Adrenal gland (tissue), 12 donors: ENCODE data around the gene TFF3. TPM values are rescaled to one million over a fixed set of nuclear protein-coding genes. Genes with fewer than 3 reads are reported as not detected.

ENCODE experiments used
- DNase-seq, 7 donors: peaks; one replicate each; pipeline ENCODE4 v3.0.0-alpha.2; 2019 to 2020
- H3K27ac ChIP-seq, 5 donors: fragments of 200-600 bp; sonication (generic) in 4 of 5; 1 replicate in 3 of 5; 2 replicates in 2 of 5; pipeline versions ENCODE4 v1.5.1 to v1.8.0; 2016 to 2020; ENCODE audit warnings: mild to moderate bottlenecking in 1 of 5
- H3K27me3 ChIP-seq: fragments of 200-600 bp; 2 replicates; pipeline ENCODE4 v1.8.0; 2021
- H3K36me3 ChIP-seq, 2 donors: fragments of 200-600 bp; replicated peaks in 1 of 2; 1 replicate in 1 of 2; 2 replicates in 1 of 2; pipeline versions ENCODE4 v1.5.1 to v1.8.0; 2018 to 2022
- H3K4me1 ChIP-seq, 2 donors: fragments of 200-600 bp; replicated peaks in 1 of 2; 1 replicate in 1 of 2; 2 replicates in 1 of 2; pipeline versions ENCODE4 v1.5.1 to v1.8.0; 2018 to 2021
- H3K4me3 ChIP-seq, 4 donors: fragments of 200-600 bp; sonication (generic) in 3 of 4; one replicate each; pipeline ENCODE4 v1.5.1; 2016 to 2018
- H3K9me3 ChIP-seq, 3 donors: fragments of 200-600 bp; sonication (generic) in 1 of 3; replicated peaks in 1 of 3; 1 replicate in 2 of 3; 2 replicates in 1 of 3; pipeline versions ENCODE4 v1.5.1 to v1.8.0; 2016 to 2021
- POLR2A ChIP-seq, 2 donors: fragments of 450-650 bp; IDR thresholded peaks; one replicate each; pipeline ENCODE4 v1.6.1; 2017; ENCODE audit warnings: antibody characterized with exemption in 2 of 2, mild to moderate bottlenecking in 2 of 2, moderate library complexity in 1 of 2
- WGBS, 4 donors: extraction: QIAGEN DNeasy Blood & Tissue Kit in 2 of 4; methylation state at CpG; one replicate each; pipeline versions ENCODE4 v1.1.5 to v1.1.7; 2013 to 2017; 5-methylcytosine and 5-hydroxymethylcytosine counted together
- intact Hi-C, 2 donors: fragments of 100-400 bp; cut with DNase I; formaldehyde crosslinking; loops; one replicate each; pipeline versions ENCODE4 v1.14.1 to v1.15.0; 2022 to 2023
- polyA plus RNA-seq, 3 donors: library from polyadenylated mRNA; stranded (reverse); fragments of 200-250 nt in 2 of 3; fragments of 350-450 nt in 1 of 3; fragmentation: Illumina TruSeq in 1 of 3; extraction: RNeasy Lipid Tissue Mini Kit (QIAGEN cat#74804) in 1 of 3; gene quantifications; one replicate each; pipeline ENCODE4 v1.2.3, GENCODE V29; 2013 to 2014
- total RNA-seq, 9 donors: library from RNA; depleted of rRNA in 4 of 9; stranded (reverse); fragments of >200 nt in 4 of 9; fragments of 120-200 nt in 1 of 9; fragmentation: NEBNext Ultra II Directional in 1 of 9; extraction: Animal tissue kit (Norgen Biotek cat#: 25700) in 1 of 9; gene quantifications; one replicate each; pipeline versions ENCODE4 v1.1.0 to v1.2.4, GENCODE V29; 2013 to 2023
- TF ChIP-seq, protein P1 (sequence below), 6 experiments: fragments of 450-650 bp in 4 of 6; fragments of 200-600 bp in 2 of 6; sonication (generic) in 1 of 6; IDR thresholded peaks; 1 replicate in 5 of 6; 2 replicates in 1 of 6; pipeline versions ENCODE4 v1.5.1 to v1.8.0; 2016 to 2021; ENCODE audit warnings: antibody characterized with exemption in 6 of 6, mild to moderate bottlenecking in 2 of 6, moderate library complexity in 1 of 6
- donor health status: healthy with polysubstance abuse.
- donor health status: Bipolar disorder and iron deficiency.
- donor health status: DM: yes; HTN: yes; CAD: no.
- donor health status: DM: no; HTN: no; CAD: no.
- donor health status: DM: no; HTN: no; CAD: no.
- donor health status: DM: yes; HTN: yes; CAD: no.

The TFF3 gene
- total and polyA plus RNA-seq, 12 donors, result 1.2 to 42.3 (median 11.1) TPM

DNA sequence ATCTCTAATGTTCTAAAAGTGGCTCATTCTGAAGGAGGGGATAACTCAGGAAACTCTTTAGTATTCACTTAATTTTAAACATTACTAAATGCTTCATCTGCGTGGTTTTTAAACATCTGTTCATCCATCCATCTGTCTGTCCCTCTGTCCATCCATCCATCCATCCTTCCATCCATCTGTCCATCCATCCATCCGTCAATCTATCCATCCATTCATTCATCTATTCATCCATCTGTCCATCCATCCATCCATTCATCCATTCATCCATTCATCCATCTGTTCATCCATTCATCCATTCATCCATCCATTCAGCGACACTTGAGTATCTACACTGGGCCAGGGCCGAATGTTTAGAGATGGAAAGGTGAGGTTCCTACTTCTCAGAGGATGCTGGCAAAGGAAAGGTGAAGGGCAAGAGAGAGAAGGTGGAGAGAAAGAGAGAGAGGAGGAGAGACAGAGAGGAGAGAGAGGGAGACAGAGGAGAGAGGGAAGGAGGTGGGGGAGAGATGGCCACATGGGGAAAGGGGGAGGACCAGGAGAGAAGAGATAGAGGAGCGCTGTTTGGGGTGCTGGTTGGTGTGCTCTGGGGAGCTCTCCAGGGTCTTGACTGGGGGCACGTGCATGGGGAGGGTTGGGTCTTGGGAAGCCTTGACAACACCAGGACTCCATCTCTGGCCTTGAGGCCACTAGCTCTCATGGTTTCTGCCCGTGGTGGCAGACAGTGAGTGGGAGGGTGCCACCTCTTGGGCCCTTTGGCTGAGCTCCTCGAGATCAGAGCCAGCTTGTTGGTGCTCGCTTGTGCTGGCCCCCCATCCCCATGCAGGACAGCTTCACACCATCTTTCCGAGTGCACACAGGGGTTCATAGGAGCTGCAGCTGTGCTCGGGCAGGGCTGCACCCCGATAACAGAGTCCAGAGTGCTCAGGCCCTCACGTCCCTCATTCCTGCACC lies 50.7 kb downstream of the TFF3 start:
- no peaks in the 10 kb centered on the region for H3K27me3 ChIP-seq
- H3K27ac ChIP-seq, result peak overlapping the region in 3 of 5 donors; percentile 73 to 87 (median 77)
- H3K36me3 ChIP-seq, result no peaks in the 10 kb centered on the region
- TF ChIP-seq, protein P1, sequence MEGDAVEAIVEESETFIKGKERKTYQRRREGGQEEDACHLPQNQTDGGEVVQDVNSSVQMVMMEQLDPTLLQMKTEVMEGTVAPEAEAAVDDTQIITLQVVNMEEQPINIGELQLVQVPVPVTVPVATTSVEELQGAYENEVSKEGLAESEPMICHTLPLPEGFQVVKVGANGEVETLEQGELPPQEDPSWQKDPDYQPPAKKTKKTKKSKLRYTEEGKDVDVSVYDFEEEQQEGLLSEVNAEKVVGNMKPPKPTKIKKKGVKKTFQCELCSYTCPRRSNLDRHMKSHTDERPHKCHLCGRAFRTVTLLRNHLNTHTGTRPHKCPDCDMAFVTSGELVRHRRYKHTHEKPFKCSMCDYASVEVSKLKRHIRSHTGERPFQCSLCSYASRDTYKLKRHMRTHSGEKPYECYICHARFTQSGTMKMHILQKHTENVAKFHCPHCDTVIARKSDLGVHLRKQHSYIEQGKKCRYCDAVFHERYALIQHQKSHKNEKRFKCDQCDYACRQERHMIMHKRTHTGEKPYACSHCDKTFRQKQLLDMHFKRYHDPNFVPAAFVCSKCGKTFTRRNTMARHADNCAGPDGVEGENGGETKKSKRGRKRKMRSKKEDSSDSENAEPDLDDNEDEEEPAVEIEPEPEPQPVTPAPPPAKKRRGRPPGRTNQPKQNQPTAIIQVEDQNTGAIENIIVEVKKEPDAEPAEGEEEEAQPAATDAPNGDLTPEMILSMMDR (IDR thresholded peaks at IDR 0.05), result no peak
- TF ChIP-seq POLR2A (IDR thresholded peaks at IDR 0.05), result no peak
- H3K9me3 ChIP-seq, result no peaks in the 10 kb centered on the region
- intact Hi-C loops, result no loop called here
- no peak for DNase-seq
- H3K4me3 ChIP-seq, result no peak overlapping the region
- peaks cover 36 to 49% of the 10 kb centered on the region in 2 donors for H3K4me1 ChIP-seq
- WGBS, 4 donors, result 74 to 93% (median 77%) methylated on average over 12 to 13 of the region's 13 CpGs

DNA sequence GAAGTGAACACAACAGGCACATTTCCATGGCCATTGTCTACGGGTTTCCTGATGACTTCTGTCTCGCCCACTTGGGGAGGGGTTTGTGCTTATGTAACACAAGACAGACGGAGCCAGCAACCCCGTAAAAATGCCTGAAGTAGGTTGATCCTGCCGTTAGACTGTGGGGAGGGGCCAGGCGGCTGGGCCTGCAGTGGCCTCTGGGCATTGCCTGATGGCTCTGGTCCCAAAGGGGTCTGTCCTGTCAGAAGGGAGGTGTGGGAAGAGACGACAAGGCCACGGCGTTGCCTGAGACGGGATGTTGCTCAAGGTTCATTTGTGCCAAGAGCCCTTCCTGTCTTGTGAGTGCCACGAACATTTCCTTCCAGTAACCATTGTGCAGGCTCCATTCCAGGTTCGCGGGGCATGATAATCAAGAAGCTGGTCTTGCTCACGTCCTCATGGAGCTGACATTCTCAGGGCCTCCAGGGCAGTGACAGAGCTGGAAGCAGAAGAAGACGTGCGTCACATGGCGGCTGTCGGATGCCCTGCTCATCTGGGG lies 51.5 kb downstream of the TFF3 start:
- H3K9me3 ChIP-seq, result no peaks in the 10 kb centered on the region
- DNase-seq, result peak; percentile 59 to 88 (median 73)
- peaks cover 40 to 57% of the 10 kb centered on the region in 2 donors for H3K4me1 ChIP-seq
- peak overlapping the region; percentile 46 to 87 (median 73) for H3K27ac ChIP-seq
- intact Hi-C loops, result no loop called here
- no peaks in the 10 kb centered on the region for H3K27me3 ChIP-seq
- 13 to 39% (median 38%) methylated on average over 6 to 18 of the region's 18 CpGs for WGBS, 4 donors
- TF ChIP-seq POLR2A (IDR thresholded peaks at IDR 0.05), result no peak
- TF ChIP-seq, protein P1 (IDR thresholded peaks at IDR 0.05), result no peak
- H3K36me3 ChIP-seq, result no peaks in the 10 kb centered on the region
- no peak overlapping the region for H3K4me3 ChIP-seq

DNA sequence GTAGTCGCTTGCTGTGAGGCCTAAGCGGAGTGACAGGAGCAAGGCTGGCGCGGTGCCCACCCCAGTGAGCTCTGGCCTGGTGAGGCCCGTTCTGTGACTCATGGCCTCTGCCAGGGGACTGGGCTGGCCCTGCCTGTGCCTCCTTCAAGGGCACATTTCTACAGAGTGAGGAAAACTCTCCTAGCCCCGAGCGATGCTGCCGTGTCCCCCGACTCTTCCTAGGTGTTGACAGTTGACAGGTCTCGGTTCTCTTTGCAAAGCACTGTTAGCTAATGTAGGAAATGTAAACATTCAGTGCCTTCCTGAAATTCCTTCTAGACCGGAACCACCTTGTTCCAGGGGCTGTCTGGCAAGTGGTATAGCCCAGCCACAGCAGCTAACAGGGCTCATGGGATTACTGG lies 52.4 kb downstream of the TFF3 start:
- 15 to 38% (median 29%) methylated on average over 6 to 11 of the region's 11 CpGs for WGBS, 4 donors
- peak; percentile 94 to 99 (median 97) for DNase-seq
- no peaks in the 10 kb centered on the region for H3K9me3 ChIP-seq
- no peaks in the 10 kb centered on the region for H3K36me3 ChIP-seq
- H3K27me3 ChIP-seq, result no peaks in the 10 kb centered on the region
- H3K27ac ChIP-seq, result peak overlapping the region; percentile 57 to 87 (median 73)
- TF ChIP-seq POLR2A (IDR thresholded peaks at IDR 0.05), result peak in 1 of 2 donors; percentile 44
- TF ChIP-seq, protein P1 (IDR thresholded peaks at IDR 0.05), result no peak
- intact Hi-C loops, result no loop called here
- H3K4me1 ChIP-seq, result peaks cover 37 to 52% of the 10 kb centered on the region in 2 donors
- no peak overlapping the region for H3K4me3 ChIP-seq

DNA sequence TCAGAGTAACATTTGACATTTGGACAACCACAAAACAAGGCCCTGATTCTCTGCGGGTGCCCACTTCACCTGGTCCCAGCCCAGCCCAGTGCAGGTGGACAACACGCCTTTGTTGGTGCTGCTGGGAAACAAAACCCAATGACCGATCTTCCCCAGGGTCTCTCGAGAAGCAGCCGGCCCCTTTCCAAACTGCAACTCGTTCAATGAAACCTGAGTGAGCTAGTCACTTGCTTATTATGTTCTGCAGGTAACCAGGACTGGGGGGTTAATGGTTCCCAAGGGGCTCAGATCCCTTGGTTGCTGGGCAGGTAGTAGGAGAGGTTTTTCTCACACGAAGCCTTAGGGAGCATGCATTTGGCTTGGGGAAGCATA lies 53.4 kb downstream of the TFF3 start:
- Histone ChIP-seq H3K36me3 (no peaks in the 10 kb centered on the region), H3K4me1 (peaks cover 34 to 52% of the 10 kb centered on the region in 2 donors), H3K27me3 (no peaks in the 10 kb centered on the region), H3K27ac (peak overlapping the region in 3 of 5 donors; percentile 73 to 87 (median 77)), H3K4me3 (no peak overlapping the region), H3K9me3 (no peaks in the 10 kb centered on the region)
- DNase-seq, result no peak
- TF ChIP-seq, protein P1 (IDR thresholded peaks at IDR 0.05), result no peak
- no peak for TF ChIP-seq POLR2A (IDR thresholded peaks at IDR 0.05)
- WGBS, 4 donors, result 80 to 88% (median 85%) methylated on average over 6 to 7 of the region's 7 CpGs
- intact Hi-C loops, result no loop called here
